IMR-90 (cell line): ENCODE results near the gene ATP10D. TPM values are rescaled to one million over a fixed set of nuclear protein-coding genes. Genes with fewer than 3 reads are reported as not detected.
A peak's percentile ranks its signal among the peaks of the same experiment; 100 is the strongest.

ENCODE experiments used
- ATAC-seq: fragments of 200-7000 bp; cut with Tn5 transposase; 2 replicates; pipeline ENCODE4 v1.9.1; 2020; ENCODE audit warnings: low read depth, mild to moderate bottlenecking, moderate library complexity
- BruUV-seq: library from RNA; stranded (reverse); fragments of 400-500 nt; replicated peaks from 2 replicates; lab custom pipeline; 2021; lab: Mats Ljungman, UMichigan
- CTCF ChIA-PET: fragments of 300-600 bp; formaldehyde crosslinking; extraction: SDS; loops from one replicate; lab custom pipeline; 2021; ENCODE audit warnings: antibody characterized with exemption; lab: Yijun Ruan, JAX
- POLR2A ChIA-PET: fragments of 300-600 bp; sonication (Branson Sonifier 250); formaldehyde crosslinking; loops from one replicate; lab custom pipeline; 2022; ENCODE audit warnings: antibody characterized with exemption; ENCODE audit not compliant: unreplicated experiment; lab: Charles Lee
- DNase-seq: peaks from one replicate; pipeline ENCODE4 v3.0.0; 2013
- H2AFZ ChIP-seq: replicated peaks from 2 replicates; pipeline ENCODE3; 2013; ENCODE audit warnings: low read length, mild to moderate bottlenecking; ENCODE audit not compliant: poor library complexity
- H2AK5ac ChIP-seq: 2 replicates; pipeline ENCODE4 v1.6.1; 2013; ENCODE audit warnings: low read depth, low read length, inconsistent platforms
- H2AK9ac ChIP-seq: replicated peaks from 2 replicates; pipeline ENCODE3; 2013; ENCODE audit warnings: mild to moderate bottlenecking, low read depth, low read length, moderate library complexity; ENCODE audit not compliant: poor library complexity
- H2BK120ac ChIP-seq: 2 replicates; pipeline ENCODE4 v1.6.1; 2013; ENCODE audit warnings: low read depth, low read length, inconsistent platforms
- H2BK15ac ChIP-seq: 3 replicates; pipeline ENCODE4 v1.6.1; 2013; ENCODE audit warnings: low read depth, low read length, inconsistent platforms
- H2BK20ac ChIP-seq: 2 replicates; pipeline ENCODE4 v1.6.1; 2013; ENCODE audit warnings: low read depth, mild to moderate bottlenecking, inconsistent platforms, low read length, moderate library complexity
- H2BK5ac ChIP-seq: 2 replicates; pipeline ENCODE4 v1.6.1; 2013; ENCODE audit warnings: mild to moderate bottlenecking, low read depth, low read length, inconsistent platforms; ENCODE audit not compliant: poor library complexity, severe bottlenecking
- H3K14ac ChIP-seq: replicated peaks from 2 replicates; pipeline ENCODE4 v1.6.1; 2013; ENCODE audit warnings: low read depth, low read length, inconsistent platforms
- H3K18ac ChIP-seq: 2 replicates; pipeline ENCODE4 v1.6.1; 2013; ENCODE audit warnings: low read depth, low read length, control low read depth
- H3K23ac ChIP-seq: 2 replicates; pipeline ENCODE4 v1.6.1; 2013; ENCODE audit warnings: low read depth, low read length, inconsistent platforms
- H3K27ac ChIP-seq: 2 replicates; pipeline ENCODE4 v1.5.1; 2013; ENCODE audit warnings: mild to moderate bottlenecking, control low read depth, low read length; ENCODE audit not compliant: insufficient read depth
- H3K27me3 ChIP-seq: 2 replicates; pipeline ENCODE4 v1.6.1; 2013; ENCODE audit warnings: low read length; ENCODE audit not compliant: control insufficient read depth, insufficient read depth
- H3K36me3 ChIP-seq: 2 replicates; pipeline ENCODE4 v1.6.1; 2013; ENCODE audit warnings: low read length, mixed read lengths; ENCODE audit not compliant: control insufficient read depth, insufficient read depth
- H3K4ac ChIP-seq: 2 replicates; pipeline ENCODE4 v1.6.1; 2013; ENCODE audit warnings: low read depth, low read length, inconsistent platforms
- H3K4me1 ChIP-seq: 2 replicates; pipeline ENCODE4 v1.6.1; 2013; ENCODE audit warnings: low read length, mixed read lengths; ENCODE audit not compliant: control insufficient read depth, insufficient read depth
- H3K4me2 ChIP-seq: 2 replicates; pipeline ENCODE4 v1.6.1; 2013; ENCODE audit warnings: low read depth, mild to moderate bottlenecking, control low read depth, low read length, moderate library complexity
- H3K4me3 ChIP-seq: 2 replicates; pipeline ENCODE4 v1.5.1; 2013; ENCODE audit warnings: low read depth, mild to moderate bottlenecking, control low read depth, low read length, moderate library complexity; ENCODE audit not compliant: insufficient read depth
- H3K56ac ChIP-seq: 2 replicates; pipeline ENCODE4 v1.6.1; 2013; ENCODE audit warnings: low read length, inconsistent platforms; ENCODE audit not compliant: insufficient read depth; ENCODE audit errors: extremely low read depth
- H3K79me1 ChIP-seq, 2 experiments: 2 replicates each; pipeline ENCODE4 v1.6.1; 2013; ENCODE audit warnings: low read length in 2 of 2, inconsistent platforms in 1 of 2, low read depth in 1 of 2
- H3K9ac ChIP-seq: 2 replicates; pipeline ENCODE4 v1.6.1; 2013; ENCODE audit warnings: low read depth, low read length, control low read depth
- H3K9me1 ChIP-seq: 2 replicates; pipeline ENCODE4 v1.6.1; 2013; ENCODE audit warnings: low read length, inconsistent platforms; ENCODE audit not compliant: insufficient read depth
- H3K9me3 ChIP-seq: 2 replicates; pipeline ENCODE4 v1.6.1; 2013; ENCODE audit warnings: low read length; ENCODE audit not compliant: control insufficient read depth, insufficient read depth
- H4K20me1 ChIP-seq: 2 replicates; pipeline ENCODE4 v1.6.1; 2013; ENCODE audit warnings: low read length, inconsistent platforms; ENCODE audit not compliant: insufficient read depth
- H4K5ac ChIP-seq: 2 replicates; pipeline ENCODE4 v1.6.1; 2013; ENCODE audit warnings: mild to moderate bottlenecking, low read depth, low read length, control low read depth
- H4K8ac ChIP-seq, 2 experiments: 2 replicates each; pipeline ENCODE4 v1.6.1; 2013; ENCODE audit warnings: low read depth in 2 of 2, low read length in 2 of 2, control low read depth in 1 of 2, inconsistent platforms in 1 of 2
- H4K91ac ChIP-seq: 2 replicates; pipeline ENCODE4 v1.6.1; 2013; ENCODE audit warnings: low read depth, low read length, inconsistent platforms; ENCODE audit not compliant: insufficient read depth
- BHLHE40 ChIP-seq: fragments of 150-350 bp; IDR thresholded peaks from 2 replicates; pipeline ENCODE4 v1.6.1; 2016; ENCODE audit warnings: mild to moderate bottlenecking, low read depth, low read length
- CEBPB ChIP-seq: IDR thresholded peaks from 2 replicates; pipeline ENCODE4 v1.6.1; 2012; ENCODE audit warnings: low read depth, low read length, improper control_type of control experiment
- CHD1 ChIP-seq: IDR thresholded peaks from 2 replicates; pipeline ENCODE4 v1.6.1; 2012; ENCODE audit warnings: low read depth, low read length, improper control_type of control experiment
- FOS ChIP-seq: fragments of 150-350 bp; IDR thresholded peaks from 2 replicates; pipeline ENCODE4 v1.6.1; 2016; ENCODE audit warnings: low read depth, low read length
- MAFK ChIP-seq: IDR thresholded peaks from 2 replicates; pipeline ENCODE4 v1.6.1; 2012; ENCODE audit warnings: low read depth, low read length, improper control_type of control experiment
- MAZ ChIP-seq: IDR thresholded peaks from 2 replicates; pipeline ENCODE4 v1.6.1; 2012; ENCODE audit warnings: low read depth, mild to moderate bottlenecking, low read length, improper control_type of control experiment, moderate library complexity, borderline replicate concordance
- MXI1 ChIP-seq: IDR thresholded peaks from 2 replicates; pipeline ENCODE4 v1.6.1; 2012; ENCODE audit warnings: low read depth, mild to moderate bottlenecking, low read length, moderate library complexity, borderline replicate concordance
- NFE2L2 ChIP-seq: fragments of 150-350 bp; IDR thresholded peaks from 2 replicates; pipeline ENCODE4 v1.6.1; 2016; ENCODE audit warnings: low read depth, mild to moderate bottlenecking, low read length
- POLR2A ChIP-seq: IDR thresholded peaks from 2 replicates; pipeline ENCODE4 v1.6.1; 2012; ENCODE audit warnings: mild to moderate bottlenecking, low read depth, low read length
- RAD21 ChIP-seq: IDR thresholded peaks from 2 replicates; pipeline ENCODE4 v1.6.1; 2012; ENCODE audit warnings: low read length, improper control_type of control experiment
- RCOR1 ChIP-seq: IDR thresholded peaks from 2 replicates; pipeline ENCODE4 v1.6.1; 2012; ENCODE audit warnings: mild to moderate bottlenecking, low read length, improper control_type of control experiment; ENCODE audit not compliant: insufficient replicate concordance
- RFX5 ChIP-seq: IDR thresholded peaks from 2 replicates; pipeline ENCODE4 v1.8.0; 2012; ENCODE audit warnings: low read depth, mild to moderate bottlenecking, low read length, moderate library complexity
- SMC3 ChIP-seq: fragments of 150-350 bp; IDR thresholded peaks from 2 replicates; pipeline ENCODE4 v1.6.1; 2016; ENCODE audit warnings: low read depth, mild to moderate bottlenecking, antibody characterized with exemption, low read length, moderate library complexity
- dilution Hi-C: fragments of 300-500 bp; cut with HindIII; formaldehyde crosslinking; loops from one replicate; pipeline ENCODE4 v1.14.3; 2018; ENCODE audit warnings: low sequenced_read_pairs; ENCODE audit not compliant: unreplicated experiment
- in situ Hi-C: fragments of 300-500 bp; cut with MboI; formaldehyde crosslinking; loops from 3 replicates; pipeline ENCODE4 v1.14.3; 2019; ENCODE audit warnings: low sequenced_read_pairs, inconsistent platforms, mixed read lengths
- intact Hi-C: fragments of 100-400 bp; cut with micrococcal nuclease; formaldehyde crosslinking; loops from 2 replicates; pipeline ENCODE4 v1.10.0; 2022
- polyA plus RNA-seq, 3 experiments: library from polyadenylated mRNA; depleted of rRNA; stranded (reverse); fragments of >200 nt; gene quantifications; 2 replicates each; pipeline ENCODE4 v1.2.3, GENCODE V29; 2012; ENCODE audit warnings: low replicate concordance in 1 of 3
- total RNA-seq: library from RNA; depleted of rRNA; stranded (reverse); fragments of >200 nt; gene quantifications from 2 replicates; pipeline ENCODE4 v1.2.3, GENCODE V29; 2012
- TF ChIP-seq, protein P1 (sequence below): fragments of 150-350 bp; IDR thresholded peaks from 2 replicates; pipeline ENCODE4 v1.6.1; 2016; ENCODE audit warnings: low read depth, mild to moderate bottlenecking, low read length, moderate library complexity, borderline replicate concordance
- TF ChIP-seq, protein P2 (sequence below): conservative IDR thresholded peaks from 2 replicates; pipeline ENCODE4 v1.5.1; 2012; ENCODE audit warnings: mild to moderate bottlenecking, low read depth, low read length, improper control_type of control experiment
- TF ChIP-seq, protein P3 (sequence below): fragments of 150-350 bp; IDR thresholded peaks from 2 replicates; pipeline ENCODE4 v1.6.1; 2017; ENCODE audit warnings: mild to moderate bottlenecking, antibody characterized with exemption, low read length, low read depth

ATP10D gene
- total and polyA plus RNA-seq, 2 of the 4 experiments (the other 2 are of a cell fraction), result 28.9 to 135 TPM

DNA sequence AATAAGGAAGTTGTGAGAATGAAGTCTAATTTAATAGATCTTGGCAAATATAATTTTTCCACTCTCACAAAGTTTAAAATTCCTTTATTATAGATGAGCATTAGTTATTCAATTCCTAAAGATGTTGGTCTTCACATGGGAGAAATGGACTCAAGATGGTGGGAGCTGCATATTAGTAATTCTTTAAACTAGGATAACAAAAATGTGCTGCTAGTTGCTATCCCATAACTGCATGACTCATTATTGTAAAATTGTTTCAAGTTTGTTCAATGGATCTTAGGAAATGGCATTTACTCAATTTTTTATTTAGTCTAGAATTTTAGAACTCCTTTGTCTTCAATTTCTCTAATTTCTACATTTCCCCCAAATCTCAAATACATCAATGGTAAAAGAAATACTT, 155.8 kb downstream of the ATP10D start:
- Histone ChIP-seq H4K91ac (no peak overlapping the region), H3K4me2 (no peak overlapping the region), H3K4me3 (no peak overlapping the region), H2AFZ (no peak overlapping the region), H3K79me1 (no peaks in the 10 kb centered on the region), H4K5ac (no peak overlapping the region; the same call in 1 of the 2 replicates), H3K27me3 (no peaks in the 10 kb centered on the region), H3K56ac (no peak overlapping the region), H3K36me3 (no peaks in the 10 kb centered on the region), H2BK20ac (no peak overlapping the region), H2BK15ac (no peak overlapping the region), H4K20me1 (no peaks in the 10 kb centered on the region), H3K9me1 (no peaks in the 10 kb centered on the region), H2AK5ac (no peak overlapping the region), H3K9me3 (no peaks in the 10 kb centered on the region), H3K4me1 (peaks cover 2% of the 10 kb centered on the region; the same call in 1 of the 2 replicates), H2AK9ac (no peak overlapping the region), H3K14ac (no peak overlapping the region), H3K9ac (no peak overlapping the region), H2BK120ac (no peak overlapping the region), H4K8ac (no peak overlapping the region), H3K27ac (no peak overlapping the region; the same call in 1 of the 2 replicates), H3K23ac (no peak overlapping the region), H3K18ac (no peak overlapping the region), H3K4ac (no peak overlapping the region), H2BK5ac (no peak overlapping the region)
- intact Hi-C loops, result no loop called here
- TF ChIP-seq RAD21 (no peak), MXI1 (no peak), FOS (no peak), MAFK (no peak), CHD1 (no peak), CEBPB (no peak), RFX5 (no peak), BHLHE40 (no peak), POLR2A (no peak), NFE2L2 (no peak), RCOR1 (no peak), SMC3 (no peak), MAZ (no peak)
- TF ChIP-seq, protein P1, sequence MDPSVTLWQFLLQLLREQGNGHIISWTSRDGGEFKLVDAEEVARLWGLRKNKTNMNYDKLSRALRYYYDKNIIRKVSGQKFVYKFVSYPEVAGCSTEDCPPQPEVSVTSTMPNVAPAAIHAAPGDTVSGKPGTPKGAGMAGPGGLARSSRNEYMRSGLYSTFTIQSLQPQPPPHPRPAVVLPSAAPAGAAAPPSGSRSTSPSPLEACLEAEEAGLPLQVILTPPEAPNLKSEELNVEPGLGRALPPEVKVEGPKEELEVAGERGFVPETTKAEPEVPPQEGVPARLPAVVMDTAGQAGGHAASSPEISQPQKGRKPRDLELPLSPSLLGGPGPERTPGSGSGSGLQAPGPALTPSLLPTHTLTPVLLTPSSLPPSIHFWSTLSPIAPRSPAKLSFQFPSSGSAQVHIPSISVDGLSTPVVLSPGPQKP, result no peak
- TF ChIP-seq, protein P2, sequence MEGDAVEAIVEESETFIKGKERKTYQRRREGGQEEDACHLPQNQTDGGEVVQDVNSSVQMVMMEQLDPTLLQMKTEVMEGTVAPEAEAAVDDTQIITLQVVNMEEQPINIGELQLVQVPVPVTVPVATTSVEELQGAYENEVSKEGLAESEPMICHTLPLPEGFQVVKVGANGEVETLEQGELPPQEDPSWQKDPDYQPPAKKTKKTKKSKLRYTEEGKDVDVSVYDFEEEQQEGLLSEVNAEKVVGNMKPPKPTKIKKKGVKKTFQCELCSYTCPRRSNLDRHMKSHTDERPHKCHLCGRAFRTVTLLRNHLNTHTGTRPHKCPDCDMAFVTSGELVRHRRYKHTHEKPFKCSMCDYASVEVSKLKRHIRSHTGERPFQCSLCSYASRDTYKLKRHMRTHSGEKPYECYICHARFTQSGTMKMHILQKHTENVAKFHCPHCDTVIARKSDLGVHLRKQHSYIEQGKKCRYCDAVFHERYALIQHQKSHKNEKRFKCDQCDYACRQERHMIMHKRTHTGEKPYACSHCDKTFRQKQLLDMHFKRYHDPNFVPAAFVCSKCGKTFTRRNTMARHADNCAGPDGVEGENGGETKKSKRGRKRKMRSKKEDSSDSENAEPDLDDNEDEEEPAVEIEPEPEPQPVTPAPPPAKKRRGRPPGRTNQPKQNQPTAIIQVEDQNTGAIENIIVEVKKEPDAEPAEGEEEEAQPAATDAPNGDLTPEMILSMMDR, result no peak
- TF ChIP-seq, protein P3, sequence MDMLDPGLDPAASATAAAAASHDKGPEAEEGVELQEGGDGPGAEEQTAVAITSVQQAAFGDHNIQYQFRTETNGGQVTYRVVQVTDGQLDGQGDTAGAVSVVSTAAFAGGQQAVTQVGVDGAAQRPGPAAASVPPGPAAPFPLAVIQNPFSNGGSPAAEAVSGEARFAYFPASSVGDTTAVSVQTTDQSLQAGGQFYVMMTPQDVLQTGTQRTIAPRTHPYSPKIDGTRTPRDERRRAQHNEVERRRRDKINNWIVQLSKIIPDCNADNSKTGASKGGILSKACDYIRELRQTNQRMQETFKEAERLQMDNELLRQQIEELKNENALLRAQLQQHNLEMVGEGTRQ, result no peak
- BruUV-seq, result no TSS peak
- dilution Hi-C loops, result no loop called here
- peak; percentile 59; the same call in 1 of the 2 replicates for ATAC-seq
- in situ Hi-C loops, result no loop called here
- CTCF ChIA-PET, result no interaction called here
- DNase-seq, result peak; percentile 46
- POLR2A ChIA-PET, result no interaction called here
